GM19025 (cell line): ENCODE measurements around the gene SPTLC3.

Source experiments
- ATAC-seq: cut with Tn5 transposase; IDR thresholded peaks from one replicate; pipeline ENCODE4 v1.9.1; 2021; ENCODE audit warnings: mild to moderate bottlenecking, low read depth, moderate library complexity; ENCODE audit not compliant: unreplicated experiment

SPTLC3 gene

DNA sequence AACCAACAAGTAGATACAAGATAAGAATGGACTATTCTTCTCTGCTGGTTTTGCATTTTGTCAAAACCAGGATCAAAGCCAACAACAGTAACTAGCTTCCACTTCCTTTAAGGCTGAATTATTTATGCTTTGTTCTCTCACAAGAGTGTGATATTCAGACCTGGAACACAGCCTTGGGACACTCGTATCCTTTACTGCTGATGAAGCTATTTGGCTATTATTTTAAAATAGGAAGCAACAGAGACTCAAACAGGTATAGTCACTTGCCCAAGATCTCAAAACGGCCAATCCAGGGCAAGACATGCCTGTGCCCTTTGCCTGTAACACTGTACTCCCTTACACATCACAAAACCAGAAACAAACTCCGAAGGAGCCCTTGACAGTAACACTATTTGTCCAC lies 19.9 kb downstream of the SPTLC3 start:
- no peak for ATAC-seq

- no peak for ATAC-seq
Measured at GRCh38 chr20:13029687-13030375, 21.1 kb downstream of the SPTLC3 start.

- no peak for ATAC-seq
Measured at GRCh38 chr20:13031751-13032150, 23.0 kb downstream of the SPTLC3 start.

DNA sequence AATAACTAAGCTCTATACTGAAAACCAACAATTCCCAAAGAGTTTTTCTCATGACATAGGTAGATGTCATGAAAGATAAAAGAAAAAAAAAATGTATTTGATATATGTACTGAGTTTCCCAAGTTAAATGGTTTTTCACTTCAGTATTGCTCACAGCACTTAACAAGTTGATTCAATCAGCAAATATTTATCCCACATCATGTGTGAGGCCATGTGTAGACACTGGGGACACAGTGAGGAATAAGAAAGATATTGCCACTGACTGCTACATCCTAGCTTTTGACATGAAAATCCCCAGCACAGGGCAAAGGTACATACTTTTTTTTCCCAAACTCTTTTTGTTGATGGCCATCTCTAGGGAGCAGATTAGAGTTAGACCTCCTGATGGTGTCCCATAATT lies 25.3 kb downstream of the SPTLC3 start:
- no peak for ATAC-seq

DNA sequence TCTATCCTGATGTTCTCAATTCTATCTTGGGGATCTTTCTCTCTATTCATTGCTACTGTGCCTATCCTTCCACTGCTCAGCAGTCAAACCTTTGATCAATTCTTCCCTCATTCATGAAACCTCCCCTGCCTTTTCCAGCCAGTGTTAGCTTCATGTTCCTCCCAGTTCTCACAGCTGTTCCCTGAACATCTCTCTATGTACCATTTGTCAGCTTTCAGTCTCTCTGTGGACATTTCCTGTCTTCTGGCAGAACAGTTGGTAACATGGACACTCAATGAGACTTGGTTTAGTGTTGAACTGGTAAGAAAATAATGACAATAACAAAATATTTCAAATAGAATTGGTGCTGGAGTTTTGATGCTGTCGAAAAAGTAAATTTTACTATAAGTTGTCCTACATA lies 26.2 kb downstream of the SPTLC3 start:
- no peak for ATAC-seq

DNA sequence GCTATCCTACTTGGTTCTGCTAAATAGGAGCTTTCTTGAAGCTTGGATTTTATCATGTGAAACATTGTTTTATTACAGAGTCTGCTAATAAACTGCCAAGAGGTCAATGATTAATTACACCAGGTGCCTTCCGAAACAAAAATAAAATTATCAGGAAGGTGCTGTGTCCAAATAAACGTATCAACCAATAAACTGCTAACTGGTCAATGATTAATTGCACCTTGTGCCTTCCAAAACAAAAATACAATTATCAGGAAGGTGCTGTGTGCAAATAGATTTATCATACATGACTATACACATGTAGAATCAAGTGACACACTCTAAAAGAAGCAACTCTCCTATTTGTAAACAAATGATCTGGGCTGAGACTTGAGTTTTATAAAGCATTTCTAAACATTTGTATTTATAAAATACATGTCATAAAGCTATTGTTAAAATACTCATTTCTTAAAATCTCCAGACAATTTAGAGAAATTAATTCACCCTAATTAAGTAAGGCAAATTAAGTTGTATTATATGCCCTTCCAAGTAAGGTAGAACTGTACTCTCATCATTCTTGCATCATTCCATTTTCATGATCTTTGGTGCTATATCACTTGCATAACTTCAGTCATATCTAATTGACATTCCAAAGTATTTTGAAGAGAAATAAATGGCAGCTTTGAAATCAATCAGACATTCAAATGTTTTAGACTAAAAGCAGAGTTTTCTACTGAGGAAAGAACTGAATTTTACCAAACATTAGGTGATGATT lies 26.8 kb downstream of the SPTLC3 start:
- ATAC-seq: no peak

- no peak for ATAC-seq
Measured at GRCh38 chr20:13037727-13038126, 29.0 kb downstream of the SPTLC3 start.

- ATAC-seq: no peak
Measured at GRCh38 chr20:13041574-13042457, 33.0 kb downstream of the SPTLC3 start.

GRCh38 chr20:13042458-13042794 lies 33.7 kb downstream of the SPTLC3 start:
- ATAC-seq: no peak

DNA sequence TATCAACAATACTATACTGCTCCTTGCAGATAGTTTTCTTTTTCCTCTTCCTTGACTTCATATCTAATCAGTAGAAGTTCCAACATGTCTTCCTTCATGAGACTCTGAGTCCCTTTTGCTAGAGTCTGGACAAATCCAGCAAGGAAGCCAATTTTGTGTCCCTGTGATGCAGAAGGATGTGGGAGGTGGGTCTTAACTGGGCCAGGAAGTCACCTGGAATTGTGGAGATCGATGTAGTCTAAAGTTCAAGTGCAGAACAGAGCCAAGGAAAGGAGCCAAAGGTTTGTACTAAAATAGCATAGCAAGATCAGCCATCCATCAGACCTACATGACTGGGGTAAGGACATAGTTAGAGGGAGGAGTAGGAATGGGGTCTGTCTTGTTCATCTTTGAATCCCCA lies 37.6 kb downstream of the SPTLC3 start:
- no peak for ATAC-seq

DNA sequence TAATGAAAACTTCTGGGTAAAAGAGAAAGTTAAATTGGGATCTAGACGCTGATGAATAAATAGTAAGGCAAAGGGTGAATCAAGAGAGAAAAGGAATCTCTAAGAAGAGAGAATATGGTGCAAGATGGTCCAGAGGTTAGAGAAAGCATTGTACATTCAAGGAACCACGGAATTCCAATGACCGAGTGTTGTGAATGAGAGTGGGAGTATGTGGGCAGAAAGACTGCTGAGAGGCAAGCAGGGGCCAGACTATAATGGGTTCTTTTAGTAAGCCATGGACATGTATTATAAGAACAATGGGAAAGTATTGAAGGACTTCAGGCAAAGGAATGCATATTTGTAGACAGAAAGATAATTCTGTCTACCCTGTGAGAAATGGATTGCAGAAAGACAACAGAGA lies 45.2 kb downstream of the SPTLC3 start:
- ATAC-seq: no peak

DNA sequence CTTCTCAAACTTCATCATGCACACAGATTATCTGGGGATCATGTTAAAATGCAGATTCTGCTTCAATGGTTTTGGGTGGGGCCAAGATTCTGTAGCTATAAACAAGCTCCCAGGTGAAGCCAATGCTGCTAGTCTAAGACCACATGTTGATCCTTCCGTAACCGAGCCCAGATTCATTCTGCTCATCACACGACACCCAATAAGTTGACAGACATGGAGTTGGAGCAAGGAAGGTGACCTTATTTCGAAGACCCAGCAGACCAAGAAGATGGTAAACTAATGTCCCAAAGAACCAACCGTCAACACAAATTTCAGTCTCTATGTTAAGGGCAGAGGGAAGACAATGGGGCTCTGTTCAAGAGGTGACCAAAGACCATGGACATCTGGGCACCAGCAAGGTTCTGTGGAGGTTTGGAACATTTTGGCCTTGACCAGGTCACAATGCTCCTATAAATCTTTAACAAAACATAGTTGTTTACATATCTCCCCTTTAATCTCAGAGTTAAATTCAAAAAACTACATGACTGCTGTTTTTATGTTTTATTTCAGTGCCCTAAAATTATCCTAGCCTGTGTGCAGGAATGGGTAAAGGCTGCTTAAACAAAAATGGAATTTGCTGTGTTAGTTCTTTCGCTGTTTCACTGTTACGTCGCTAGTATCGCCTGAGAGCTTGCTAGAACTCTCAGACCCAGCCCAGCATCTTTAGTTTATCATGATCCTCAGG lies 50.1 kb downstream of the SPTLC3 start:
- ATAC-seq: no peak

GRCh38 chr20:13059398-13060136 lies 50.8 kb downstream of the SPTLC3 start:
- no peak for ATAC-seq

DNA sequence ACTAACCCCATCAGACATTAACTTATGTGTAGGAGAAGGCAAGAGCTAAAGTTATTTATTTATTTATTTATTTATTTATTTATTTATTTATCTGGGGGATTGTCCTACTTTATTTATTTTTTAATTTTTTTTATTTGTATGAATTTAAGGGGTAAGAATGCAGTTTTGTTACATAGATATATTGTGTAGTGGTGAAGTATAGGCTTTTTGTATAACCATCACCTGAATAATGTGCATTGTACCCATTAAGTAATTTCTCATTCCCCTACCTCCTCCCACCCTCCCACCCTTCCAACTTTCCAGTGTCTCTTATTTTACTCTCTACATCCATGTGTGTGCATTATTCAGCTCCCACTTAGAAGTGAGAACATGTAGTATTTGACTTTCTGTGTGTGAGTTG lies 51.6 kb downstream of the SPTLC3 start:
- no peak for ATAC-seq

DNA sequence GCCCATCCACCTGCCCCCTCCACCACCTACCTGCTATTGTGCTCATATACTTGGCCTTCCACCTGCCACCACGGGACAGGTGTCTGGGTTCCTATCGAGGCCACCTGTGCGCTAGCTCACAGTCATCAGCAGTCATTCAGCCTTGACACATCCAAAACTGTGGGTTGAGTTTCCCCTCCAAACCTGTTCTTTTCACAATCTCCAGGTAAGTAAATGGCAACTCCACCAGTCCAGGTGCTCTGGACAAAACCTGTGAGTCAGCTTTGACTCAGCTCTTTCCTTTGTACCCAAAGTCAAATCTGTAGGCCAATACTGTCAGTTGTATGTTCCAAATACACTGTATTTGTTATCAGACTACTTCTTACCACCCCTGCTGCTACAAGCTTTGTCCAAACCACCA lies 52.6 kb downstream of the SPTLC3 start:
- no peak for ATAC-seq

DNA sequence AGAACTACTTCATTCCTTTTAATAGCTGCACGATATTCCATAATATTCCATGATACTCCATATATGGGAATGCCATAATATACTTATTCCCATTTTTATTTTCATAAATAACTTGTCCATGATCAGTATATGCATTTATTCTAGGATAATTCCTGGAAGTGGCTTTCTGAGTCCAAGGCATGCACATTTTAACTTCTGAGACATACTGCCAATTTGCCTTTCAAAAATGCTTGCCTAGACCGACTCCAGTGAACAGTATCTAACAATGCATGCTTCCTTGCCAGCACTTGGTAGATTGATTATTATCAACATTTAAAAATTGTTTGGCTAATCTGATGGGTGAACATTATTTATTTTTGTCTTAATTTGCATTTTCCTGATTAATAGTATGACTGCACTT lies 54.0 kb downstream of the SPTLC3 start:
- no peak for ATAC-seq

- ATAC-seq: no peak
Measured at GRCh38 chr20:13068336-13068735, 59.6 kb downstream of the SPTLC3 start.

DNA sequence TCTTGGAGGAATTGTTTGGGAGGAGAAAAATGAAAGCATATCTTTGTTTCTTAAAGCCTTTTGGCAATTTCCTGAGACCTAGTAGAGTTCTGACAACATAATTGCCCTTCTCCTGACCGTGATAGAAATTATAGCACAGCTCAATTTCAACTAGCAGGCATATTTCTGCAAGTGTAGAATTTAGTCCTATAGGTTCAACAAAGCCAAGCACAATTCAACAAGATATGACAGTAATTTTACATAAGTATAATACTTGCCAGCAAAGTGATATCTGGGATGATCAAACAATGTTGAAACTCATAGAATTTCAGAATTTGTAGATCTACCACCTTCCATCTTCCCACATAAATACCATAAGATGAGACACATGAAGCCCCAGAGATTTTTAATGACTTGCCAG lies 73.1 kb downstream of the SPTLC3 start:
- no peak for ATAC-seq

GRCh38 chr20:13082378-13082777 lies 73.6 kb downstream of the SPTLC3 start:
- ATAC-seq: no peak

DNA sequence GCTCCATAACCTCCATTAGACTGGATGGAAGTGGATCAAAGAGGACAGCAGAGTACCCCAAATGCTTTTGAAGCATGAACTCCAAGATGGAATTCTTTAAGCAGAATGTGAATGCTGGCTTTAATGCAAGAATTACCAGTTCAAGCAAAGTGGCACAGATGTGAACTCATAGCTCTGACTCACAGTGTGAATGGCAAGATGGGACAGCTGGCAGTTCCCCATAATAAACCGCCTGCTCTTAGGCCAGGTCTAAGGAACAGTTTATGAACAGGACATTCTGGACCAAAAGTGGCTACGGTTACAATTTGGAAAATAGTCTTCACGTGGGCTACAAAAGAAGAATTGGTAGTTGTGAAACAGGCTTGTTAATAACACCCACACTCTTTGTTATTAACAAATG lies 76.5 kb downstream of the SPTLC3 start:
- ATAC-seq: no peak
